Adrenal gland (tissue), 12 donors: ENCODE results near the gene HSF2BP. TPM values are rescaled to one million over a fixed set of nuclear protein-coding genes. Genes with fewer than 3 reads are reported as not detected.

Experiments
- DNase-seq, 7 donors: peaks; one replicate each; pipeline ENCODE4 v3.0.0-alpha.2; 2019 to 2020
- H3K27ac ChIP-seq, 5 donors: fragments of 200-600 bp; sonication (generic) in 4 of 5; 1 replicate in 3 of 5; 2 replicates in 2 of 5; pipeline versions ENCODE4 v1.5.1 to v1.8.0; 2016 to 2020; ENCODE audit warnings: mild to moderate bottlenecking in 1 of 5
- H3K27me3 ChIP-seq: fragments of 200-600 bp; 2 replicates; pipeline ENCODE4 v1.8.0; 2021
- H3K36me3 ChIP-seq, 2 donors: fragments of 200-600 bp; replicated peaks in 1 of 2; 1 replicate in 1 of 2; 2 replicates in 1 of 2; pipeline versions ENCODE4 v1.5.1 to v1.8.0; 2018 to 2022
- H3K4me1 ChIP-seq, 2 donors: fragments of 200-600 bp; replicated peaks in 1 of 2; 1 replicate in 1 of 2; 2 replicates in 1 of 2; pipeline versions ENCODE4 v1.5.1 to v1.8.0; 2018 to 2021
- H3K4me3 ChIP-seq, 4 donors: fragments of 200-600 bp; sonication (generic) in 3 of 4; one replicate each; pipeline ENCODE4 v1.5.1; 2016 to 2018
- H3K9me3 ChIP-seq, 3 donors: fragments of 200-600 bp; sonication (generic) in 1 of 3; replicated peaks in 1 of 3; 1 replicate in 2 of 3; 2 replicates in 1 of 3; pipeline versions ENCODE4 v1.5.1 to v1.8.0; 2016 to 2021
- CTCF ChIP-seq, 6 experiments: fragments of 450-650 bp in 4 of 6; fragments of 200-600 bp in 2 of 6; sonication (generic) in 1 of 6; IDR thresholded peaks; 1 replicate in 5 of 6; 2 replicates in 1 of 6; pipeline versions ENCODE4 v1.5.1 to v1.8.0; 2016 to 2021; ENCODE audit warnings: antibody characterized with exemption in 6 of 6, mild to moderate bottlenecking in 2 of 6, moderate library complexity in 1 of 6
- POLR2A ChIP-seq, 2 donors: fragments of 450-650 bp; IDR thresholded peaks; one replicate each; pipeline ENCODE4 v1.6.1; 2017; ENCODE audit warnings: antibody characterized with exemption in 2 of 2, mild to moderate bottlenecking in 2 of 2, moderate library complexity in 1 of 2
- WGBS, 4 donors: extraction: QIAGEN DNeasy Blood & Tissue Kit in 2 of 4; methylation state at CpG; one replicate each; pipeline versions ENCODE4 v1.1.5 to v1.1.7; 2013 to 2017; 5-methylcytosine and 5-hydroxymethylcytosine counted together
- intact Hi-C, 2 donors: fragments of 100-400 bp; cut with DNase I; formaldehyde crosslinking; loops; one replicate each; pipeline versions ENCODE4 v1.14.1 to v1.15.0; 2022 to 2023
- polyA plus RNA-seq, 3 donors: library from polyadenylated mRNA; stranded (reverse); fragments of 200-250 nt in 2 of 3; fragments of 350-450 nt in 1 of 3; fragmentation: Illumina TruSeq in 1 of 3; extraction: RNeasy Lipid Tissue Mini Kit (QIAGEN cat#74804) in 1 of 3; gene quantifications; one replicate each; pipeline ENCODE4 v1.2.3, GENCODE V29; 2013 to 2014
- total RNA-seq, 9 donors: library from RNA; depleted of rRNA in 4 of 9; stranded (reverse); fragments of >200 nt in 4 of 9; fragments of 120-200 nt in 1 of 9; fragmentation: NEBNext Ultra II Directional in 1 of 9; extraction: Animal tissue kit (Norgen Biotek cat#: 25700) in 1 of 9; gene quantifications; one replicate each; pipeline versions ENCODE4 v1.1.0 to v1.2.4, GENCODE V29; 2013 to 2023
- donor health status: healthy with polysubstance abuse.
- donor health status: Bipolar disorder and iron deficiency.
- donor health status: DM: yes; HTN: yes; CAD: no.
- donor health status: DM: no; HTN: no; CAD: no.
- donor health status: DM: no; HTN: no; CAD: no.
- donor health status: DM: yes; HTN: yes; CAD: no.

The HSF2BP gene
- total and polyA plus RNA-seq, 12 donors, result 0.23 to 1.5 (median 0.42) TPM; not detected in 2

GRCh38 chr21:43614839-43615238 is 44.4 kb downstream of the HSF2BP start:
- TF ChIP-seq POLR2A (IDR thresholded peaks at IDR 0.05) (no peak), CTCF (IDR thresholded peaks at IDR 0.05) (no peak)
- Histone ChIP-seq H3K4me1 (no peaks in the 10 kb centered on the region), H3K27ac (no peak overlapping the region), H3K27me3 (no peaks in the 10 kb centered on the region), H3K4me3 (no peak overlapping the region), H3K9me3 (peaks cover 0 to 4% (median 0%) of the 10 kb centered on the region in 3 donors), H3K36me3 (no peaks in the 10 kb centered on the region)
- 91 to 93% (median 93%) methylated on average over 5 of the region's 5 CpGs for WGBS, 4 donors
- no peak for DNase-seq
- intact Hi-C loops, result no loop called here

DNA sequence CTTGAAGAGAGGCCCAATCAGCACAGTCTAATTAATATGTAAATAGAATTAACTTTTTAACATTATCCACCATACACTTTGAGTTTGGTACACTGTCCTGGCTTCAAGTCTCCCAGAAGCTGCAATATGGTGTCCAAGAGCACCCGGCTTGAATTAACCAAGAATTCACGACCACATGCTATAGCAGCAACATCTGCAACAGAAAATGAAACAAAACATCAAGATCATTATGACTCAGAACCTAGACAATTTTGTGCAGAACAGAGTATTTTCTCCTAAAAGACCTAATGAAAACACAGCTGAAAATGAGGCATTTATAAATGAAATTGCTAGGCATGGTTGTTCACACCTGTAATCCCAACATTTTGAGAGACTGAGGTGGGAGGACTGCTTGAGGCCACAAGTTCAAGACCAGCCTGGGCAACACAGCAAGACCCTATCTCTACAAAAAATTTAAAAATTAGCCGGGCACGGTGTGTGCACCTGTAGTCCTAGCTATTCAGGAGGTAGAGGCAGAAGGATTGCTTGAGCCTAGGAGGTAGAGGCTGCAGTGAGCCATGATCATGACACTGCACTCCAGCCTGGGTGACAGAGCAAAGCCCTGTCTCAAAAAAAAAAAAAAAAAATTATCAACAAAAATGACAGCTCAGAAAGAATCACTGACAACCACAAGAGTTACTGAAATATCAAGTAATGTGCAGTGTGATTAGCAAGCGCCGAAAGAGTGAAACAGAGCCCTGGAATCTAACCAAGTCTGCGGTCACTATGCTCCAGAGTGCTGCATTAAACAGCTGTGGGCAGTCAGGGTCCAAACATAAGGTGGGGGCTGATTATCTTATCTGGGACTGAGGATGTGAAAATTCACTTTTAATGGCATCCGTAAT is 45.3 kb downstream of the HSF2BP start:
- H3K27me3 ChIP-seq, result no peaks in the 10 kb centered on the region
- no peaks in the 10 kb centered on the region for H3K36me3 ChIP-seq
- H3K4me1 ChIP-seq, result peaks cover 0 to 4% of the 10 kb centered on the region in 2 donors
- no peaks in the 10 kb centered on the region for H3K9me3 ChIP-seq
- TF ChIP-seq CTCF (IDR thresholded peaks at IDR 0.05), result no peak
- no peak for TF ChIP-seq POLR2A (IDR thresholded peaks at IDR 0.05)
- 86 to 98% (median 90%) methylated on average over 8 of the region's 8 CpGs for WGBS, 4 donors
- intact Hi-C loops, result no loop called here
- H3K27ac ChIP-seq, result no peak overlapping the region
- no peak for DNase-seq
- no peak overlapping the region for H3K4me3 ChIP-seq

- H3K9me3 ChIP-seq, result no peaks in the 10 kb centered on the region
- 43 to 52% (median 47%) methylated on average over 8 of the region's 8 CpGs for WGBS, 4 donors
- H3K36me3 ChIP-seq, result no peaks in the 10 kb centered on the region
- H3K27ac ChIP-seq, result no peak overlapping the region
- peak; percentile 45 to 73 (median 62) for TF ChIP-seq CTCF (IDR thresholded peaks at IDR 0.05)
- no peak for TF ChIP-seq POLR2A (IDR thresholded peaks at IDR 0.05)
- H3K4me1 ChIP-seq, result peaks cover 0 to 4% of the 10 kb centered on the region in 2 donors
- peak; percentile 54 to 91 (median 77) for DNase-seq
- intact Hi-C loops, result no loop called here
- H3K4me3 ChIP-seq, result no peak overlapping the region
- no peaks in the 10 kb centered on the region for H3K27me3 ChIP-seq
Measured at GRCh38 chr21:43611598-43612369, 47.5 kb downstream of the HSF2BP start.
